HEK293 (cell line): ENCODE data around the gene TTC9B.

Source experiments
- BCL11B ChIP-seq: fragments of 450-650 bp; formaldehyde crosslinking; IDR thresholded peaks from 2 replicates; pipeline ENCODE4 v1.5.1; 2016; ENCODE audit warnings: low read depth, missing biosample characterization, missing genetic modification characterization
- CTCF ChIP-seq: fragments of 450-650 bp; formaldehyde crosslinking; IDR thresholded peaks from 2 replicates; pipeline ENCODE4 v1.5.1; 2016; ENCODE audit warnings: missing biosample characterization, missing genetic modification characterization
- GLI4 ChIP-seq: fragments of 450-650 bp; formaldehyde crosslinking; IDR thresholded peaks from 2 replicates; pipeline ENCODE4 v1.5.1; 2016; ENCODE audit warnings: missing biosample characterization, missing genetic modification characterization
- GLIS1 ChIP-seq: fragments of 450-650 bp; formaldehyde crosslinking; IDR thresholded peaks from 2 replicates; pipeline ENCODE4 v1.5.1; 2016; ENCODE audit warnings: missing biosample characterization, missing genetic modification characterization
- OSR2 ChIP-seq: fragments of 450-650 bp; formaldehyde crosslinking; IDR thresholded peaks from 2 replicates; pipeline ENCODE4 v1.5.1; 2016; ENCODE audit warnings: missing biosample characterization, missing genetic modification characterization
- ZIC2 ChIP-seq: fragments of 450-650 bp; formaldehyde crosslinking; IDR thresholded peaks from 2 replicates; pipeline ENCODE4 v1.5.1; 2016; ENCODE audit warnings: missing biosample characterization, missing genetic modification characterization
- ZNF114 ChIP-seq: fragments of 450-650 bp; formaldehyde crosslinking; IDR thresholded peaks from 2 replicates; pipeline ENCODE4 v1.5.0; 2017; ENCODE audit warnings: missing biosample characterization, missing genetic modification characterization
- ZNF132 ChIP-seq: fragments of 450-650 bp; formaldehyde crosslinking; IDR thresholded peaks from 2 replicates; pipeline ENCODE4 v1.5.1; 2017; ENCODE audit warnings: missing biosample characterization, missing genetic modification characterization, borderline replicate concordance
- ZNF211 ChIP-seq: fragments of 450-650 bp; formaldehyde crosslinking; IDR thresholded peaks from 2 replicates; pipeline ENCODE4 v1.5.1; 2016; ENCODE audit warnings: low read depth, missing biosample characterization, missing genetic modification characterization
- ZNF26 ChIP-seq: fragments of 450-650 bp; formaldehyde crosslinking; IDR thresholded peaks from 2 replicates; pipeline ENCODE4 v1.5.1; 2016; ENCODE audit warnings: missing biosample characterization, missing genetic modification characterization
- ZNF280D ChIP-seq: fragments of 450-650 bp; formaldehyde crosslinking; IDR thresholded peaks from 2 replicates; pipeline ENCODE4 v1.5.1; 2016; ENCODE audit warnings: missing biosample characterization, missing genetic modification characterization
- ZNF350 ChIP-seq: fragments of 450-650 bp; formaldehyde crosslinking; IDR thresholded peaks from 2 replicates; pipeline ENCODE4 v1.5.0; 2017; ENCODE audit warnings: missing biosample characterization, mild to moderate bottlenecking, missing genetic modification characterization
- ZNF394 ChIP-seq: fragments of 450-650 bp; formaldehyde crosslinking; IDR thresholded peaks from 2 replicates; pipeline ENCODE4 v1.5.1; 2016; ENCODE audit warnings: missing biosample characterization, missing genetic modification characterization, mild to moderate bottlenecking, moderate library complexity, borderline replicate concordance
- ZNF423 ChIP-seq: fragments of 450-650 bp; formaldehyde crosslinking; IDR thresholded peaks from 2 replicates; pipeline ENCODE4 v1.5.1; 2016; ENCODE audit warnings: missing biosample characterization, missing genetic modification characterization
- ZNF488 ChIP-seq: fragments of 450-650 bp; formaldehyde crosslinking; IDR thresholded peaks from 2 replicates; pipeline ENCODE4 v1.5.1; 2016; ENCODE audit warnings: missing biosample characterization, missing genetic modification characterization
- ZNF513 ChIP-seq: fragments of 450-650 bp; IDR thresholded peaks from 2 replicates; pipeline ENCODE4 v1.5.1; 2018; ENCODE audit warnings: missing biosample characterization, missing genetic modification characterization
- ZNF514 ChIP-seq: fragments of 450-650 bp; formaldehyde crosslinking; IDR thresholded peaks from 2 replicates; pipeline ENCODE4 v1.5.1; 2016; ENCODE audit warnings: missing biosample characterization, missing genetic modification characterization
- ZNF544 ChIP-seq: fragments of 450-650 bp; formaldehyde crosslinking; IDR thresholded peaks from 2 replicates; pipeline ENCODE4 v1.5.0; 2017; ENCODE audit warnings: missing biosample characterization, missing genetic modification characterization
- ZNF580 ChIP-seq: fragments of 450-650 bp; formaldehyde crosslinking; IDR thresholded peaks from 2 replicates; pipeline ENCODE4 v1.5.1; 2016; ENCODE audit warnings: missing biosample characterization, missing genetic modification characterization
- ZNF623 ChIP-seq: fragments of 450-650 bp; formaldehyde crosslinking; IDR thresholded peaks from 2 replicates; pipeline ENCODE4 v1.5.1; 2016; ENCODE audit warnings: missing biosample characterization, missing genetic modification characterization
- ZNF701 ChIP-seq: fragments of 450-650 bp; formaldehyde crosslinking; IDR thresholded peaks from 2 replicates; pipeline ENCODE4 v1.5.1; 2016; ENCODE audit warnings: missing biosample characterization, missing genetic modification characterization
- ZNF704 ChIP-seq: fragments of 450-650 bp; formaldehyde crosslinking; IDR thresholded peaks from 2 replicates; pipeline ENCODE4 v1.5.1; 2016; ENCODE audit warnings: missing biosample characterization, missing genetic modification characterization
- ZNF791 ChIP-seq: fragments of 450-650 bp; formaldehyde crosslinking; IDR thresholded peaks from 2 replicates; pipeline ENCODE4 v1.5.1; 2016; ENCODE audit warnings: missing biosample characterization, missing genetic modification characterization
- ZSCAN18 ChIP-seq: fragments of 450-650 bp; formaldehyde crosslinking; IDR thresholded peaks from 2 replicates; pipeline ENCODE4 v1.5.1; 2016; ENCODE audit warnings: missing biosample characterization, missing genetic modification characterization
- ZSCAN30 ChIP-seq: fragments of 450-650 bp; IDR thresholded peaks from 2 replicates; pipeline ENCODE4 v1.5.1; 2018; ENCODE audit warnings: missing biosample characterization, mild to moderate bottlenecking, missing genetic modification characterization, moderate library complexity
- ZSCAN5A ChIP-seq: fragments of 450-650 bp; formaldehyde crosslinking; IDR thresholded peaks from 2 replicates; pipeline ENCODE4 v1.5.1; 2016; ENCODE audit warnings: missing biosample characterization, missing genetic modification characterization

TTC9B gene

GRCh38 chr19:40225440-40226305 is 7.5 kb upstream of the TTC9B start (continued):
- no peak for TF ChIP-seq ZNF488 (tag by site-specific recombination)
- TF ChIP-seq ZSCAN30 (tag by site-specific recombination), result no peak
- TF ChIP-seq ZNF132, result no peak
- no peak; the same call in 1 of the 2 replicates for TF ChIP-seq ZNF280D
- TF ChIP-seq GLI4 (tag by site-specific recombination), result no peak
- no peak for TF ChIP-seq BCL11B (tag by site-specific recombination)
- no peak for TF ChIP-seq ZNF114
- TF ChIP-seq ZNF423 (tag by site-specific recombination), result peak; percentile 66
- 0 out of 2 replicates have a peak, but pooled peaks have one; percentile 27 for TF ChIP-seq ZNF211 (tag by site-specific recombination)
- TF ChIP-seq ZNF513 (tag by site-specific recombination), result no peak
- TF ChIP-seq ZNF791, result no peak
- TF ChIP-seq OSR2 (tag by site-specific recombination), result no peak
- no peak for TF ChIP-seq ZSCAN18 (tag by site-specific recombination)
- no peak for TF ChIP-seq ZNF704 (tag by site-specific recombination)
- TF ChIP-seq ZNF350 (tag by site-specific recombination), result no peak
- peak; percentile 64; the same call in 1 of the 2 replicates for TF ChIP-seq ZNF580
- TF ChIP-seq ZNF623, result peak; percentile 99
- TF ChIP-seq ZNF394, result no peak
- TF ChIP-seq ZSCAN5A (tag by site-specific recombination), result no peak
- peak; percentile 97 for TF ChIP-seq ZIC2
- TF ChIP-seq ZNF701 (tag by site-specific recombination), result no peak
- peak; percentile 64 for TF ChIP-seq GLIS1
- TF ChIP-seq ZNF26, result no peak
- TF ChIP-seq ZNF544 (tag by site-specific recombination), result no peak
- no peak for TF ChIP-seq ZNF514 (tag by site-specific recombination)
- peak; percentile 45; the same call in 1 of the 2 replicates for TF ChIP-seq CTCF (tag by site-specific recombination)
